Measurements from ENCODE around the gene MYOM3. TPM values are rescaled to one million over a fixed set of nuclear protein-coding genes. Genes with fewer than 3 reads are reported as not detected.
A peak's percentile ranks its signal among the peaks of the same experiment; 100 is the strongest.

Gene MYOM3
- total and polyA plus RNA-seq, 2 of the 13 experiments (the other 11 are each of a cell fraction or from before 2014, with no cell fraction given) = 5.8 to 15.3 TPM

GRCh38 chr1:24022581-24023361, 89.2 kb downstream of the MYOM3 start (continued):
- TF ChIP-seq HMGXB4 (CRISPR knock-in tag; IDR thresholded peaks at IDR 0.05; ENCODE audit: borderline replicate concordance in 1 of 2, low read depth in 1 of 2) (no peak; a peak in 1 of 4 replicates), U2AF2 (IDR thresholded peaks at IDR 0.05; ENCODE audit: low read depth, low read length) (no peak), TFDP2 (CRISPR knock-in tag; IDR thresholded peaks at IDR 0.05) (no peak; the same call in 1 of the 2 replicates), AKNA (CRISPR knock-in tag; IDR thresholded peaks at IDR 0.05; ENCODE audit: borderline replicate concordance) (no peak), ZNF484 (CRISPR knock-in tag; IDR thresholded peaks at IDR 0.05; ENCODE audit: borderline replicate concordance, low read depth) (no peak), ZNF772 (CRISPR knock-in tag; IDR thresholded peaks at IDR 0.05) (peak; percentile 77), BORCS8-MEF2B (CRISPR knock-in tag; IDR thresholded peaks at IDR 0.05) (no peak), NCOA2 (CRISPR knock-in tag; IDR thresholded peaks at IDR 0.05) (peak; percentile 38; the same call in 1 of the 2 replicates), ZBTB7A (CRISPR knock-in tag; IDR thresholded peaks at IDR 0.05) (no peak), STAG1 (CRISPR knock-in tag; IDR thresholded peaks at IDR 0.05) (no peak), ZNF780A (CRISPR knock-in tag; IDR thresholded peaks at IDR 0.05) (0 out of 2 replicates have a peak, but pooled peaks have one; percentile 25), ZNF691 (CRISPR knock-in tag; IDR thresholded peaks at IDR 0.05; ENCODE audit: borderline replicate concordance, low read depth) (0 out of 2 replicates have a peak, but pooled peaks have one; percentile 24), ZNF430 (CRISPR knock-in tag; IDR thresholded peaks at IDR 0.05) (peak; percentile 29; the same call in 1 of the 2 replicates), ATF7 (IDR thresholded peaks at IDR 0.05) (no peak), ATF7 (CRISPR knock-in tag; IDR thresholded peaks at IDR 0.05) (no peak), ZNF468 (CRISPR knock-in tag; IDR thresholded peaks at IDR 0.05) (0 out of 2 replicates have a peak, but pooled peaks have one; percentile 46), THRA (CRISPR knock-in tag; IDR thresholded peaks at IDR 0.05; ENCODE audit: borderline replicate concordance) (no peak), ZNF577 (CRISPR knock-in tag; IDR thresholded peaks at IDR 0.05; ENCODE audit: borderline replicate concordance, low read depth) (no peak)

All from HepG2 (cell line).